B cell (primary cell): ENCODE results near the gene ZBTB24.

Source experiments
- CTCF ChIP-seq: fragments of 200-600 bp; IDR thresholded peaks from one replicate; pipeline ENCODE4 v1.8.0; 2022; ENCODE audit warnings: antibody characterized with exemption, mild to moderate bottlenecking
- EZH2 ChIP-seq: IDR thresholded peaks from 2 replicates; pipeline ENCODE4 v1.6.1; 2012; ENCODE audit warnings: borderline replicate concordance, low read depth, mild to moderate bottlenecking, moderate library complexity, low read length; ENCODE audit not compliant: insufficient read depth, poor library complexity, severe bottlenecking

DNA sequence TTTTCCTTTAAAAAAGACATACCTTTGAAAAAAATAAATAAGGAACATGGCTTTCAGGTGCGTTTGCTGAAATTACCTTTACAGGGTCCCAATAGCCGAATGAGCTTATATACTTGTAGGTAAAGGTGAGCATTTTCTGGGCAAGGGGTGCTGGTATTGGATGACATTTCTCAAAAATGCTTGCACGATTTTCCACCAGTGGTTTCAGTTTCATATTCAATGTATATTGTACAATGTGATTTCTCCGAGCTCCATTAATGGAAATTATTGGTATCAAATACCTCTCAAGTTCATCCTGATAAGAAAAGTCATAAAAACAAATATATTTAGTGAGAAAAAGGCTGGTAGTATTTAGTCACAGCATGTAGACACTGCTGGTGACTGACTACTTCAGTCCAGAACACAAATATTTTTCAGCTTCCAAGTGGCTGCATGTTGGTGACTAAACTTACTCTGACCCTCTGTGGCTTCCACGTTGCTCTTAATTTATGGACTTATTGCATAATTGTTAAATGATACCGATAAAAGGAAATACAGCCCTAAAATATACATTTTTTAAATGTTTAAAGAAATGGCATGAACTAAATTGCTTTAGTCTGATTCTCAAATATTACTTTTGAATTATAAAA is 32.9 kb upstream of the ZBTB24 start:
- TF ChIP-seq EZH2 (no peak), CTCF (no peak)
